GM10266 (cell line): ENCODE results near the gene ZBTB8B.

Experiments
- DNase-seq: peaks from one replicate; pipeline ENCODE4 v3.0.0; 2012; ENCODE audit errors: extremely low spot score
- CTCF ChIP-seq: IDR thresholded peaks from 2 replicates; pipeline ENCODE4 v1.5.1; 2012; ENCODE audit warnings: mild to moderate bottlenecking, low read depth; ENCODE audit not compliant: control insufficient read depth, insufficient read depth; ENCODE audit errors: missing control alignments

The ZBTB8B gene

GRCh38 chr1:32491386-32491785 lies 26.5 kb downstream of the ZBTB8B start:
- DNase-seq = no peak
- no peak for TF ChIP-seq CTCF

GRCh38 chr1:32494196-32494595 lies 29.3 kb downstream of the ZBTB8B start:
- no peak for TF ChIP-seq CTCF
- DNase-seq = no peak

- DNase-seq = no peak
- no peak for TF ChIP-seq CTCF
Observed at GRCh38 chr1:32494711-32495337, 30.0 kb downstream of the ZBTB8B start.

- no peak for DNase-seq
- no peak for TF ChIP-seq CTCF
Observed at GRCh38 chr1:32496127-32496526, 31.3 kb downstream of the ZBTB8B start.

GRCh38 chr1:32498751-32499150 lies 33.9 kb downstream of the ZBTB8B start:
- DNase-seq = no peak

GRCh38 chr1:32500387-32501209 lies 35.7 kb downstream of the ZBTB8B start:
- peak; percentile 27 for TF ChIP-seq CTCF
- DNase-seq = peak; percentile 80

More at GRCh38 chr1:32498751-32499150, 33.9 kb downstream of the ZBTB8B start:
- TF ChIP-seq CTCF = no peak

GRCh38 chr1:32501865-32502264 lies 37.0 kb downstream of the ZBTB8B start:
- TF ChIP-seq CTCF = no peak
- no peak for DNase-seq
